ENCODE results near the gene RND1. TPM values are rescaled to one million over a fixed set of nuclear protein-coding genes. Genes with fewer than 3 reads are reported as not detected.

The RND1 gene
- total RNA-seq, 2 experiments from 2014 or later: 2.3 to 3.2 TPM

- POLR2A ChIA-PET: interaction anchor here (1.1 kb wide), 1 partner anchor 49 kb away, joined by 3 read pairs; no protein-coding TSS in a partner anchor
- CTCF ChIA-PET: interaction anchor here (0.7 to 8.9 kb wide), 26 partner anchors 9 to 98 kb away, joined by 3 to 81 read pairs (median 6); partner anchors contain the start of genes ARF3, DDX23 and FKBP11
- H3K9me3 Mint-ChIP-seq: no peaks in the 10 kb centered on the region
- intact Hi-C loops (cut with micrococcal nuclease): no loop called here
- peaks cover 7% of the 10 kb centered on the region for H3K4me1 Mint-ChIP-seq (ENCODE audit: low read depth)
- DNase-seq (no peak), ATAC-seq (no peak)
- peak overlapping the region; percentile 62 for H3K4me3 Mint-ChIP-seq
- H3K36me3 Mint-ChIP-seq (ENCODE audit: low read depth): no peaks in the 10 kb centered on the region
- no peak for TF ChIP-seq CTCF (IDR thresholded peaks at IDR 0.05)
- no peak overlapping the region for H3K27ac Mint-ChIP-seq
- H3K27me3 Mint-ChIP-seq: no peaks in the 10 kb centered on the region
Measured at GRCh38 chr12:48903363-48903981, 37.8 kb upstream of the RND1 start.

- intact Hi-C loops (cut with micrococcal nuclease): no loop called here
- H3K4me1 Mint-ChIP-seq (ENCODE audit: low read depth): peaks cover 7% of the 10 kb centered on the region
- ATAC-seq (peak; percentile 65), DNase-seq (no peak)
- no peak for TF ChIP-seq CTCF (IDR thresholded peaks at IDR 0.05)
- no peaks in the 10 kb centered on the region for H3K27me3 Mint-ChIP-seq
- H3K9me3 Mint-ChIP-seq: no peaks in the 10 kb centered on the region
- H3K27ac Mint-ChIP-seq: no peak overlapping the region
- POLR2A ChIA-PET: no interaction called here
- CTCF ChIA-PET: interaction anchor here (0.7 to 8.9 kb wide), 8 partner anchors 11 to 87 kb away, joined by 3 to 81 read pairs (median 5); partner anchors contain the start of genes DDX23 and FKBP11
- no peak overlapping the region for H3K4me3 Mint-ChIP-seq
- H3K36me3 Mint-ChIP-seq (ENCODE audit: low read depth): no peaks in the 10 kb centered on the region
Measured at GRCh38 chr12:48901278-48901677, 35.6 kb upstream of the RND1 start.

GRCh38 chr12:48899651-48900050 lies 34.0 kb upstream of the RND1 start:
- no peak for TF ChIP-seq CTCF (IDR thresholded peaks at IDR 0.05)
- H3K4me3 Mint-ChIP-seq: no peak overlapping the region
- POLR2A ChIA-PET: interaction anchor here (0.7 to 1.1 kb wide), 4 partner anchors 9 to 34 kb away, joined by 3 read pairs; no protein-coding TSS in a partner anchor
- H3K27ac Mint-ChIP-seq: no peak overlapping the region
- H3K36me3 Mint-ChIP-seq (ENCODE audit: low read depth): no peaks in the 10 kb centered on the region
- peaks cover 7% of the 10 kb centered on the region for H3K4me1 Mint-ChIP-seq (ENCODE audit: low read depth)
- no peak for DNase-seq
- no peak for ATAC-seq
- intact Hi-C loops (cut with micrococcal nuclease): no loop called here
- CTCF ChIA-PET: interaction anchor here (1.0 to 8.9 kb wide), 5 partner anchors 9 to 88 kb away, joined by 3 to 81 read pairs (median 5); partner anchors contain the start of gene DDX23
- no peaks in the 10 kb centered on the region for H3K9me3 Mint-ChIP-seq
- H3K27me3 Mint-ChIP-seq: no peaks in the 10 kb centered on the region

- Mint-ChIP-seq H3K27me3 (peaks cover 7% of the 10 kb centered on the region), H3K9me3 (no peaks in the 10 kb centered on the region), H3K4me1 (ENCODE audit: low read depth) (no peaks in the 10 kb centered on the region), H3K36me3 (ENCODE audit: low read depth) (no peaks in the 10 kb centered on the region), H3K27ac (no peak overlapping the region), H3K4me3 (no peak overlapping the region)
- TF ChIP-seq CTCF (IDR thresholded peaks at IDR 0.05): no peak
- ChIA-PET POLR2A (interaction anchor here (0.8 kb wide), 1 partner anchor 43 kb away, joined by 4 read pairs; no protein-coding TSS in a partner anchor), CTCF (interaction anchor here (1.1 to 2.4 kb wide), 4 partner anchors 9 to 80 kb away, joined by 3 to 14 read pairs (median 6); no protein-coding TSS in a partner anchor)
- ATAC-seq (no peak), DNase-seq (no peak)
- intact Hi-C loops (cut with micrococcal nuclease): no loop called here
Measured at GRCh38 chr12:48894271-48894670, 28.6 kb upstream of the RND1 start.
